Osteoblast (primary cell): ENCODE results near the gene KRTAP26-1. TPM values are rescaled to one million over a fixed set of nuclear protein-coding genes. Genes with fewer than 3 reads are reported as not detected.

Experiments
- DNase-seq: peaks from one replicate; pipeline ENCODE4 v3.0.0; 2011; ENCODE audit warnings: low spot score, mixed read lengths; ENCODE audit not compliant: insufficient read length; ENCODE audit errors: missing footprints
- H2AFZ ChIP-seq: 2 replicates; pipeline ENCODE4 v1.6.0; 2011; ENCODE audit warnings: mild to moderate bottlenecking, low read length
- H3K27ac ChIP-seq: 2 replicates; pipeline ENCODE4 v1.5.1; 2011; ENCODE audit warnings: mild to moderate bottlenecking, low read depth, low read length, moderate library complexity
- H3K27me3 ChIP-seq: 2 replicates; pipeline ENCODE4 v1.6.0; 2012; ENCODE audit warnings: mild to moderate bottlenecking, control low read depth, inconsistent platforms, low read length, moderate library complexity; ENCODE audit not compliant: insufficient read depth
- H3K36me3 ChIP-seq: 2 replicates; pipeline ENCODE4 v1.5.1; 2011; ENCODE audit warnings: mild to moderate bottlenecking, low read length, control low read depth, moderate library complexity; ENCODE audit not compliant: insufficient read depth
- H3K4me1 ChIP-seq: 2 replicates; pipeline ENCODE4 v1.5.1; 2011; ENCODE audit warnings: mild to moderate bottlenecking, low read length, control low read depth, moderate library complexity; ENCODE audit not compliant: insufficient read depth
- H3K4me2 ChIP-seq: 2 replicates; pipeline ENCODE4 v1.6.0; 2011; ENCODE audit warnings: mild to moderate bottlenecking, low read length; ENCODE audit not compliant: insufficient read depth
- H3K4me3 ChIP-seq: fragments of 200-600 bp; sonication (generic); 3 replicates; pipeline ENCODE4 v1.5.1; 2012; ENCODE audit warnings: mild to moderate bottlenecking, low read length, inconsistent platforms; ENCODE audit not compliant: insufficient read depth
- H3K79me2 ChIP-seq: 2 replicates; pipeline ENCODE4 v1.6.0; 2012; ENCODE audit warnings: mild to moderate bottlenecking, low read length, control low read depth, inconsistent platforms; ENCODE audit not compliant: insufficient read depth
- H3K9me3 ChIP-seq: 2 replicates; pipeline ENCODE4 v1.5.1; 2011; ENCODE audit warnings: low read depth, low read length, control low read depth
- H4K20me1 ChIP-seq: 2 replicates; pipeline ENCODE4 v1.6.0; 2012; ENCODE audit warnings: mild to moderate bottlenecking, low read length, control low read depth; ENCODE audit not compliant: insufficient read depth
- total RNA-seq: library from RNA; depleted of rRNA; stranded (reverse); fragments of >200 nt; gene quantifications from 2 replicates; pipeline ENCODE4 v1.2.3, GENCODE V29; 2012
- TF ChIP-seq, protein P1 (sequence below): IDR thresholded peaks from 2 replicates; pipeline ENCODE4 v1.5.1; 2011; ENCODE audit warnings: mild to moderate bottlenecking, low read depth, low read length, moderate library complexity; ENCODE audit errors: extremely low read depth

KRTAP26-1 gene
- total RNA-seq, 1 donor = not detected

DNA sequence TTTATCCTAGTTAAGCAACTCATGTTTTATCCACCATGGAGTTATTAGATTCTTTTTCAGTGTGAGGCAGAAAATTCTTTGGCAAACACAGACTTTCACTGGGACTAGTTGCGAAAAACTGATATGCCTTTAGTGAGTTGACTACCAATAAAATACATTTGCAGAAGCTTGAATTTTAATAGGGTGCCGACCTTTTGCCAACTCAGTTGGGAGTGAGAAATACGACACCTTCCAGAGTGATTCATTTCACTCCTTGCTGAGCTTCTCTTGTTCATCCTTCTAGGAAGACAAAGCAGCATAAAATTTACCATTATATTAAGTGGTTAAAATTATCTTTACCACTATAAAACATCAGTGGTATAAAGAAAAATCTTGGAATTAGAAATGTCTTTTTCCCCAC is 29.5 kb upstream of the KRTAP26-1 start:
- H3K4me1 ChIP-seq = no peaks in the 10 kb centered on the region
- no peak overlapping the region for H3K4me2 ChIP-seq
- H4K20me1 ChIP-seq = no peaks in the 10 kb centered on the region
- H3K9me3 ChIP-seq = no peaks in the 10 kb centered on the region
- TF ChIP-seq, protein P1, sequence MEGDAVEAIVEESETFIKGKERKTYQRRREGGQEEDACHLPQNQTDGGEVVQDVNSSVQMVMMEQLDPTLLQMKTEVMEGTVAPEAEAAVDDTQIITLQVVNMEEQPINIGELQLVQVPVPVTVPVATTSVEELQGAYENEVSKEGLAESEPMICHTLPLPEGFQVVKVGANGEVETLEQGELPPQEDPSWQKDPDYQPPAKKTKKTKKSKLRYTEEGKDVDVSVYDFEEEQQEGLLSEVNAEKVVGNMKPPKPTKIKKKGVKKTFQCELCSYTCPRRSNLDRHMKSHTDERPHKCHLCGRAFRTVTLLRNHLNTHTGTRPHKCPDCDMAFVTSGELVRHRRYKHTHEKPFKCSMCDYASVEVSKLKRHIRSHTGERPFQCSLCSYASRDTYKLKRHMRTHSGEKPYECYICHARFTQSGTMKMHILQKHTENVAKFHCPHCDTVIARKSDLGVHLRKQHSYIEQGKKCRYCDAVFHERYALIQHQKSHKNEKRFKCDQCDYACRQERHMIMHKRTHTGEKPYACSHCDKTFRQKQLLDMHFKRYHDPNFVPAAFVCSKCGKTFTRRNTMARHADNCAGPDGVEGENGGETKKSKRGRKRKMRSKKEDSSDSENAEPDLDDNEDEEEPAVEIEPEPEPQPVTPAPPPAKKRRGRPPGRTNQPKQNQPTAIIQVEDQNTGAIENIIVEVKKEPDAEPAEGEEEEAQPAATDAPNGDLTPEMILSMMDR = no peak
- H3K27ac ChIP-seq = no peak overlapping the region
- DNase-seq = no peak
- H2AFZ ChIP-seq = no peak overlapping the region
- H3K4me3 ChIP-seq = no peak overlapping the region
- no peaks in the 10 kb centered on the region for H3K36me3 ChIP-seq
- H3K27me3 ChIP-seq = no peaks in the 10 kb centered on the region
- no peaks in the 10 kb centered on the region for H3K79me2 ChIP-seq

DNA sequence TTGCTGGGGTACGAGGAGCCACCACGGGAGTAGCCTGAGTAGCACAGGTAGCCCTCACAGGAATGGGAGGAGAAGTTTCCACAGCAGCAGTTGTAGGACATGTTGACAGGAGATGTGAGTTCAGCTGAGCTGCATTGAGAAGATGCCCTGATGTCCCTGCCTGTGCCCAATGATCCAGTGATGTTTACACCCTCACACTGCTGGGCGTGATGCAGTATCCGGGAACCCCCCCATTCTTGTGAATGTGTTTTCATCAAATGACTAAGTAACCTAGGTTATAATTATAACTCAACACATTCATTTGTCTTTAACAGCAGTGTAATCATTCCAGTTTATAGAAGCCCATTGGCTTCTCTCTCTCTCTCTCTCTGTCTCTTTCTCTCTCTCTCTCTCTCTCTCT is 28.4 kb upstream of the KRTAP26-1 start, which contains the start of gene KRTAP23-1:
TSS of gene KRTAP23-1 (minus strand) at position 101 of the 400 bp plus-strand sequence. CDS start at position 101, 0 bp downstream.
- Histone ChIP-seq H3K4me1 (no peaks in the 10 kb centered on the region), H3K79me2 (no peaks in the 10 kb centered on the region), H3K9me3 (no peaks in the 10 kb centered on the region), H3K4me2 (no peak within 1 kb of the TSS), H3K27ac (no peak within 1 kb of the TSS), H2AFZ (no peak within 1 kb of the TSS), H3K36me3 (no peaks in the 10 kb centered on the region), H3K27me3 (no peaks in the 10 kb centered on the region), H4K20me1 (no peaks in the 10 kb centered on the region), H3K4me3 (no peak within 1 kb of the TSS)
- TF ChIP-seq, protein P1 = no peak
- no peak for DNase-seq

DNA sequence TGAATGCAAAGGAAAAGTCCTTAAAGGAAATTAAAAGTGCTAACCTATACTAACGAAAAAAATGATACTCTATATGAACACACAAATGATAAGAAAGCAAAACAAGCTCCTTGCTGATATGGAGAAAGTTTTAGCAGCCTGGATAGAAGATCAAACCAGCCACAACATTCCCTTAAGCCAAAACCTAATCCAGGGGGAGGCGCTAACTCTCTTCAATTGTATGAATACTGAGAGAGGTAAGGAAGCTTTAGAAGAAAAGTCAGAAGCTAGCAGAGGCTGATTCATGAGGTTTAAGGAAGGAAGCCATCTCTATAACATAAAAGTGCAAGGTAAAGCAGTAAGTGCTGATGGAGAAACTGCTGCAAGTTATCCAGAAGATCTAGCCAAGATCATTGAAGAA is 24.9 kb upstream of the KRTAP26-1 start:
- Histone ChIP-seq H3K4me2 (no peak overlapping the region), H3K79me2 (no peaks in the 10 kb centered on the region)
- DNase-seq = no peak

DNA sequence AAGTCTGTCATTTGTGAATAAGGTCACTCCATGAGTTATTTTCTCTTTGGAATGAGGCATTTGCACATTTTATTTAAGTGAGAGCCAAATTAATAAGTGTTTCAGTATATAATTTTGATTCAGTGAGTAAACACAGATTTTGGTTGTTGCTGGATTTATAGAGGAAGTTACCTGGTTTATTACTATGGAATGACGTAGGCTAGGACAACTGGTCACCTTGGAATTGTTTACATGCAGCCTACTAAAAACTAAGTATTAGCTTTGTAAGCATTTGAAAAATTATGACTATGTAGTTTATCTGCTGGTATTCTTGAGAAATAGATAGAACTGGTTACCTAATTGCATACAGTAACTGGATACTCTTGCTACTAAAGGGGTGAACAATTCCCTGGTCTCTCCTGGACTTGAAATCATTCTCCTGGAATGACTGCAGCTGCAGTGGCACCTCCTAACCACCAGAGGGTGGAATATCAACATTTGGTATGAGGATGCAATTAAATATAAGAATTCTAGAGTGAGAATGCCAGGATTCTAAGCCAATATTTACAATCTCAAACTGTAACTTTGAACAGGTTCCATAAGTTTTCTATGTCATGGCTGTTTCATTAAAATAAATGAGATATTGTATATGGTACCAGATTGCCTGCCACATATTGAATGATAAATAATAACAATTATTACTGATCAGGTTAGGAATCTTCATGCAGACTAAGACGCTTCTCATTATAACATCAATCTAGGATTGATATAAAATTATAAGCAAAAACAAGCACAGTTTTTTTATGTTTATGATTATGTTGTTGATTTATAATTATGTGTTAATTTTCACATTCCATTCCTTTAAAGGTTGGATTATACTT is 20.8 kb upstream of the KRTAP26-1 start:
- DNase-seq = no peak
- Histone ChIP-seq H3K36me3 (no peaks in the 10 kb centered on the region), H3K27ac (no peak overlapping the region), H2AFZ (no peak overlapping the region), H3K4me1 (no peaks in the 10 kb centered on the region), H3K27me3 (no peaks in the 10 kb centered on the region), H3K4me3 (no peak overlapping the region), H4K20me1 (no peaks in the 10 kb centered on the region), H3K79me2 (no peaks in the 10 kb centered on the region), H3K9me3 (no peaks in the 10 kb centered on the region), H3K4me2 (no peak overlapping the region)
- TF ChIP-seq, protein P1 = peak; percentile 60

More for the DNA sequence above, 24.9 kb upstream of the KRTAP26-1 start:
- no peaks in the 10 kb centered on the region for H3K9me3 ChIP-seq
- no peaks in the 10 kb centered on the region for H3K4me1 ChIP-seq
- H3K4me3 ChIP-seq = no peak overlapping the region
- H3K36me3 ChIP-seq = no peaks in the 10 kb centered on the region
- TF ChIP-seq, protein P1 = no peak
- no peaks in the 10 kb centered on the region for H3K27me3 ChIP-seq
- no peak overlapping the region for H3K27ac ChIP-seq
- H2AFZ ChIP-seq = no peak overlapping the region
- H4K20me1 ChIP-seq = no peaks in the 10 kb centered on the region
